Neural crest cell (in vitro differentiated cells): ENCODE data around the gene BTN2A1. TPM values are rescaled to one million over a fixed set of nuclear protein-coding genes. Genes with fewer than 3 reads are reported as not detected.

Source experiments
- DNase-seq: peaks from one replicate; pipeline ENCODE4 v3.0.0; 2021; ENCODE audit warnings: low read depth, mixed read lengths, low spot score
- H3K27ac Mint-ChIP-seq: one replicate; pipeline ENCODE4 v1.8.0; 2021; ENCODE audit warnings: mild to moderate bottlenecking, mixed read lengths; ENCODE audit not compliant: unreplicated experiment
- H3K27me3 Mint-ChIP-seq: 2 replicates; pipeline ENCODE4 v1.8.0; 2021; ENCODE audit warnings: low read depth, mild to moderate bottlenecking, mixed read lengths
- H3K36me3 Mint-ChIP-seq: 2 replicates; pipeline ENCODE4 v1.8.0; 2021; ENCODE audit warnings: low read depth, mild to moderate bottlenecking, mixed read lengths
- H3K4me1 Mint-ChIP-seq: 2 replicates; pipeline ENCODE4 v1.8.0; 2021; ENCODE audit warnings: mixed read lengths
- H3K4me3 Mint-ChIP-seq: one replicate; pipeline ENCODE4 v1.8.0; 2021; ENCODE audit warnings: mild to moderate bottlenecking, mixed read lengths
- H3K9me3 Mint-ChIP-seq: 2 replicates; pipeline ENCODE4 v1.8.0; 2021; ENCODE audit warnings: mixed read lengths
- CTCF ChIP-seq: fragments of 200-600 bp; sonication (generic); conservative IDR thresholded peaks from 2 replicates; pipeline ENCODE4 v1.5.0; 2021; ENCODE audit warnings: antibody characterized with exemption, mild to moderate bottlenecking
- total RNA-seq: library from RNA; stranded (reverse); gene quantifications from 2 replicates; pipeline ENCODE4 v1.2.1, GENCODE V29; 2021

BTN2A1 gene
- total RNA-seq, 1 donor from 2014 or later, result 25.2 TPM

GRCh38 chr6:26497610-26498009, 39.9 kb downstream of the BTN2A1 start:
- Mint-ChIP-seq H3K9me3 (no peaks in the 10 kb centered on the region), H3K4me1 (peaks cover 14% of the 10 kb centered on the region), H3K27me3 (peaks cover 41% of the 10 kb centered on the region), H3K27ac (no peak overlapping the region), H3K36me3 (peaks cover 2% of the 10 kb centered on the region), H3K4me3 (no peak overlapping the region)
- no peak for TF ChIP-seq CTCF
- DNase-seq, result no peak

GRCh38 chr6:26500102-26500501, 42.3 kb downstream of the BTN2A1 start, which contains the start of gene BTN1A1:
BTN1A1 (plus strand) TSS chr6:26500303; CDS start chr6:26501287, 984 bp downstream.
- no peak for DNase-seq
- peaks cover 64% of the 10 kb centered on the region for H3K27me3 Mint-ChIP-seq

GRCh38 chr6:26501482-26501986, 43.8 kb downstream of the BTN2A1 start:
- H3K4me1 Mint-ChIP-seq, result peaks cover 11% of the 10 kb centered on the region
- peak; percentile 12 for DNase-seq
- peak overlapping the region; percentile 15 for H3K4me3 Mint-ChIP-seq
- H3K27me3 Mint-ChIP-seq, result peaks cover 66% of the 10 kb centered on the region
- peaks cover 2% of the 10 kb centered on the region for H3K36me3 Mint-ChIP-seq
- no peak overlapping the region for H3K27ac Mint-ChIP-seq
- no peak for TF ChIP-seq CTCF
- H3K9me3 Mint-ChIP-seq, result no peaks in the 10 kb centered on the region

More at GRCh38 chr6:26500102-26500501, 42.3 kb downstream of the BTN2A1 start, which contains the start of gene BTN1A1:
- peaks cover 11% of the 10 kb centered on the region for H3K4me1 Mint-ChIP-seq
- no peaks in the 10 kb centered on the region for H3K9me3 Mint-ChIP-seq
- no peak for TF ChIP-seq CTCF
- no peak within 1 kb of the TSS for H3K4me3 Mint-ChIP-seq
- H3K27ac Mint-ChIP-seq, result no peak within 1 kb of the TSS
- H3K36me3 Mint-ChIP-seq, result peaks cover 2% of the 10 kb centered on the region

DNA sequence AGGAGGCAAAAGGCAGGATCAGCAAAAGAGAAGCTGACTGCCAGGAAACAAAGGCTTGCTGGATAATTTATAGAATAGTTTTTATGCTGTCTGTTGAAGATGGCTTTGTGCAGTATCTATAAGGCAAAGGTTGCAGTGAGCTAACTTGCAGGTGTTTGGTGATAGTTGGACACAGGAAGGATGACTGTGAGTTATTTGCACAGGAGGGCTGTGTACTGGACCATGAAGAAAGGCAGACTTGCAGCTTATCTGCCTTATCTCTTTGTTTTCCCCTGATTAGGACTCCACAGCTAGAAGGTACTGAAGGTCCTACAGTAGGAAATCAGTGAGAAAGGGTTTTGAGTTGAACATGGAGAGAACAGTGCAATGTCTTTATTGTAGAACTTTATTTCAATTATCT, 44.4 kb downstream of the BTN2A1 start:
- Mint-ChIP-seq H3K27ac (no peak overlapping the region), H3K4me3 (peak overlapping the region; percentile 15), H3K27me3 (peaks cover 65% of the 10 kb centered on the region), H3K9me3 (no peaks in the 10 kb centered on the region), H3K36me3 (peaks cover 2% of the 10 kb centered on the region), H3K4me1 (peaks cover 11% of the 10 kb centered on the region)
- no peak for DNase-seq
- TF ChIP-seq CTCF, result no peak

DNA sequence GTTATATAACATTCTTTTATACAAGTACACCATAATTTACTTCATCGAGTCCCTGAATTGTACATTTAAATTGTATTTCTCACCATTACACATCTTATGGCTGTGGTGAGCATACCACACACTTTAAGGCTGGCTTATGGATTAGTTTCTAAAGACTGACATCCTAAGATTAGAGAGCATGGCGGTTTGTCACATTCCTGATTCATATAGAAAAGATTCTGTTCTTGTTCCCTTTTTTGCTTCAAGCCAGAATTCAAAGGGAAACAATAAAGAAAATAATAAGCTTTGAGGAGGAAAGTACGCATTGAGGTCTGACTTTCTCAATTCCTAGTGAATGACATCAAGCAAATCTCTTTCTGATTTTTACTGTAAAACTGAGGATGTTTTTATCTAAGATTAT, 44.9 kb downstream of the BTN2A1 start:
- H3K27me3 Mint-ChIP-seq, result peaks cover 60% of the 10 kb centered on the region
- DNase-seq, result no peak
- H3K27ac Mint-ChIP-seq, result no peak overlapping the region

More for the DNA sequence above, 44.9 kb downstream of the BTN2A1 start:
- no peaks in the 10 kb centered on the region for H3K9me3 Mint-ChIP-seq
- no peak overlapping the region for H3K4me3 Mint-ChIP-seq
- no peak for TF ChIP-seq CTCF
- H3K36me3 Mint-ChIP-seq, result peaks cover 2% of the 10 kb centered on the region
- peaks cover 11% of the 10 kb centered on the region for H3K4me1 Mint-ChIP-seq
